K562 (cell line): ENCODE data around the gene KIF12.

ENCODE experiments used
- CREB1 ChIP-seq, 2 experiments: sonication (generic) in 1 of 2; formaldehyde crosslinking in 1 of 2; IDR thresholded peaks; 2 replicates each; pipeline versions ENCODE4 v1.6.1 to v1.8.0; 2012 to 2022; ENCODE audit warnings: inconsistent platforms in 1 of 2, mild to moderate bottlenecking in 1 of 2, missing genetic modification reagents in 1 of 2, moderate library complexity in 1 of 2
- POLR2AphosphoS5 ChIP-seq: IDR thresholded peaks from 2 replicates; pipeline ENCODE4 v1.6.1; 2011; ENCODE audit warnings: mild to moderate bottlenecking, low read depth, low read length, moderate library complexity; ENCODE audit not compliant: control insufficient read depth, insufficient read depth
- SMAD3 ChIP-seq: fragments of 450-650 bp; formaldehyde crosslinking; conservative IDR thresholded peaks from 2 replicates; pipeline ENCODE4 v1.4.0; 2020; ENCODE audit warnings: mild to moderate bottlenecking
- TCFL5 ChIP-seq: fragments of 250-450 bp; sonication (Bioruptor Pico); conservative IDR thresholded peaks from 2 replicates; pipeline ENCODE4 v1.6.1; 2021; ENCODE audit warnings: mild to moderate bottlenecking, moderate library complexity, matching md5 sums
- ZBTB8A ChIP-seq: fragments of 450-650 bp; IDR thresholded peaks from 2 replicates; pipeline ENCODE4 v1.6.1; 2018; ENCODE audit warnings: mild to moderate bottlenecking, moderate library complexity; ENCODE audit not compliant: partially characterized antibody
- ZNF174 ChIP-seq: fragments of 250-450 bp; sonication (Bioruptor Pico); IDR thresholded peaks from 2 replicates; pipeline ENCODE4 v1.4.0; 2020; ENCODE audit warnings: mild to moderate bottlenecking
- ZNF592 ChIP-seq: fragments of 450-650 bp; IDR thresholded peaks from 2 replicates; pipeline ENCODE4 v1.6.1; 2017; ENCODE audit warnings: antibody characterized with exemption, mild to moderate bottlenecking
- TF ChIP-seq, protein P1 (sequence below): sonication (generic); formaldehyde crosslinking; IDR thresholded peaks from 2 replicates; pipeline ENCODE4 v1.9.0; 2022; ENCODE audit warnings: mild to moderate bottlenecking, missing genetic modification reagents
- TF ChIP-seq, protein P2 (sequence below): sonication (generic); formaldehyde crosslinking; IDR thresholded peaks from 2 replicates; pipeline ENCODE4 v1.8.1; 2023; ENCODE audit warnings: mild to moderate bottlenecking, missing genetic modification reagents, moderate library complexity

- TF ChIP-seq SMAD3 (no peak), ZBTB8A (no peak), TCFL5 (CRISPR knock-in tag) (no peak), ZNF592 (no peak), ZNF174 (no peak), CREB1 (IDR thresholded peaks at IDR 0.05) (no peak), CREB1 (CRISPR knock-in tag; IDR thresholded peaks at IDR 0.05) (no peak), POLR2AphosphoS5 (no peak)
- TF ChIP-seq, protein P1, sequence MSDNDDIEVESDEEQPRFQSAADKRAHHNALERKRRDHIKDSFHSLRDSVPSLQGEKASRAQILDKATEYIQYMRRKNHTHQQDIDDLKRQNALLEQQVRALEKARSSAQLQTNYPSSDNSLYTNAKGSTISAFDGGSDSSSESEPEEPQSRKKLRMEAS (CRISPR knock-in tag) = no peak
- TF ChIP-seq, protein P2, sequence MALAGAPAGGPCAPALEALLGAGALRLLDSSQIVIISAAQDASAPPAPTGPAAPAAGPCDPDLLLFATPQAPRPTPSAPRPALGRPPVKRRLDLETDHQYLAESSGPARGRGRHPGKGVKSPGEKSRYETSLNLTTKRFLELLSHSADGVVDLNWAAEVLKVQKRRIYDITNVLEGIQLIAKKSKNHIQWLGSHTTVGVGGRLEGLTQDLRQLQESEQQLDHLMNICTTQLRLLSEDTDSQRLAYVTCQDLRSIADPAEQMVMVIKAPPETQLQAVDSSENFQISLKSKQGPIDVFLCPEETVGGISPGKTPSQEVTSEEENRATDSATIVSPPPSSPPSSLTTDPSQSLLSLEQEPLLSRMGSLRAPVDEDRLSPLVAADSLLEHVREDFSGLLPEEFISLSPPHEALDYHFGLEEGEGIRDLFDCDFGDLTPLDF = no peak
Observed at GRCh38 chr9:114050646-114051045, 48.4 kb downstream of the KIF12 start.
